ENCODE results near the gene TXNL4A.

Gene TXNL4A

DNA sequence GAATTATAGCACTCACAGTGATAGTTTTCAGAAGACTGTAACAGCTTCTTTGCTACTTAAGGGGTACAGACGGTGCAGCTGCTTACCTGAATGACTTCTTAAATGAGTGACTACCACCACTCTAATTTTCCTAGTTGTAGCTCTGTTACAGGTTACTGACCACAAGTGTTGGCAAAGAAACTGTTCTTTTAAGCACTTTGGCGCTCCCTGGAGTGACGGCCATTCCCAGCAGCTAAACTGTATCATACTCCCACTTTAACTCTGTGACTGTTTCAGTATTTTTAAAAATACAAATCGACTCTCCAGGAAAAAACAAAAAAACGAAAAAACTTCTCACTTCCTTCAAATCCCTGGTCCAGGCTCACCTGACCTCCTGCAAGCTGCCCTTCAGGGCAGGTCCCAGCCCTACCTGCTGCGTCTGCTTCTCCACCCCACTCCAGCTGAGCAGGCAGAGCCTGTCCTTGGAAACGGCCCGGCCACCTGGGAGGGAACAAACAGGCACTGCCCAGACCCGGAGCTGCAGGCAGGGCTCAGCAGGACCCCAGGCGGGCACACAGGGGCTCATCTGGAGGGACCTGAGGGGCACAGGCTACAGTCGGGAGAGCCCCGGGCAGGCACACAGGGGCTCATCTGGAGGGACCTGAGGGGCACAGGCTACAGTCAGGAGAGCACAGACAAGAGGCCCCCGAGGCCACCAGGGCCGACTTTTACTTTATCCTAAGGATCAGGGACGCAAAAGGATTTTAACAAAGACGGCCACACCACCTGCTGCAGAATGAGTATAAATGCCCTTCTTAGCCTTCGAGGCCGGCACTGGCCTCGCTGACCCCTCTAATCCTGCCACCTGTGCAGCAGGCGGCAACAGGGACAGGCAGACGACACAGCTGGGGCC lies 61.4 kb downstream of the TXNL4A start:
- H3K27ac ChIP-seq (ENCODE audit: low read length), result no peak overlapping the region
- H3K9me3 ChIP-seq (ENCODE audit: insufficient read depth, low read length, severe bottlenecking), result peaks cover 26% of the 10 kb centered on the region
- peaks cover 48% of the 10 kb centered on the region for H3K36me3 ChIP-seq (ENCODE audit: insufficient read depth, low read length)
- H3K27me3 ChIP-seq (ENCODE audit: insufficient read depth, low read length, poor library complexity), result no peaks in the 10 kb centered on the region
- H4K20me1 ChIP-seq (ENCODE audit: insufficient read depth, low read length), result peaks cover 14% of the 10 kb centered on the region; the same call in 1 of the 2 replicates
- H3K79me2 ChIP-seq (ENCODE audit: insufficient read depth, low read length), result peaks cover 45% of the 10 kb centered on the region
- no peak overlapping the region for H3K9ac ChIP-seq (ENCODE audit: low read depth, low read length)
- ATAC-seq (ENCODE audit: insufficient read depth, low read depth) (no peak), DNase-seq (no peak)
- no peak overlapping the region for H3K4me3 ChIP-seq (ENCODE audit: low read depth in 1 of 2, low read length in 2 of 2)
- H3K4me2 ChIP-seq (ENCODE audit: insufficient read depth, low read length), result no peak overlapping the region
- H2AFZ ChIP-seq (ENCODE audit: low read depth, low read length), result no peak overlapping the region
- no peaks in the 10 kb centered on the region for H3K4me1 ChIP-seq (ENCODE audit: insufficient read depth, low read length)
- TF ChIP-seq, protein P1, sequence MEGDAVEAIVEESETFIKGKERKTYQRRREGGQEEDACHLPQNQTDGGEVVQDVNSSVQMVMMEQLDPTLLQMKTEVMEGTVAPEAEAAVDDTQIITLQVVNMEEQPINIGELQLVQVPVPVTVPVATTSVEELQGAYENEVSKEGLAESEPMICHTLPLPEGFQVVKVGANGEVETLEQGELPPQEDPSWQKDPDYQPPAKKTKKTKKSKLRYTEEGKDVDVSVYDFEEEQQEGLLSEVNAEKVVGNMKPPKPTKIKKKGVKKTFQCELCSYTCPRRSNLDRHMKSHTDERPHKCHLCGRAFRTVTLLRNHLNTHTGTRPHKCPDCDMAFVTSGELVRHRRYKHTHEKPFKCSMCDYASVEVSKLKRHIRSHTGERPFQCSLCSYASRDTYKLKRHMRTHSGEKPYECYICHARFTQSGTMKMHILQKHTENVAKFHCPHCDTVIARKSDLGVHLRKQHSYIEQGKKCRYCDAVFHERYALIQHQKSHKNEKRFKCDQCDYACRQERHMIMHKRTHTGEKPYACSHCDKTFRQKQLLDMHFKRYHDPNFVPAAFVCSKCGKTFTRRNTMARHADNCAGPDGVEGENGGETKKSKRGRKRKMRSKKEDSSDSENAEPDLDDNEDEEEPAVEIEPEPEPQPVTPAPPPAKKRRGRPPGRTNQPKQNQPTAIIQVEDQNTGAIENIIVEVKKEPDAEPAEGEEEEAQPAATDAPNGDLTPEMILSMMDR (IDR thresholded peaks at IDR 0.05; ENCODE audit: borderline replicate concordance, extremely low read depth, low read length, poor library complexity, severe bottlenecking), result no peak
- no peak for TF ChIP-seq EZH2 (IDR thresholded peaks at IDR 0.05; ENCODE audit: borderline replicate concordance, low read depth, low read length, severe bottlenecking)

DNA sequence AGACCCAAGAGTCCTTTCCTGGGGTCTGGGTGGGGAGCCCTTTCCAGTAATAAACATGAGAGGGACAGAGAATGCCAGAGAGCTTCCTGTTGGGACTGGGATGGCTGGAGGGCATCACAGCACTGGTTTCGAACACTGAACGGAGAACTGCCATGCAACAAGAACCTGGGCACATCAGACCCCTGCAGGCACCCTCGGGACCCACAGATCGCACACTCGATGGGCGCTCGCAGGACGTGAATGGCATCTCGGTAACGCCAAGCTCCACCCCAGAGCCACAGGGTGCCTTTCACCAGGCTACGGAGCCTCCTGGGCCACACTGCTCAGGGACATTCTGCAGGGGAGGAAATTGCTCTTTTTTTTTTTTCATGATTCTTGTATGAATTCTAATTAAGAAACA lies 62.1 kb downstream of the TXNL4A start:
- ATAC-seq (ENCODE audit: insufficient read depth, low read depth) (no peak), DNase-seq (no peak)
- Histone ChIP-seq H3K79me2 (ENCODE audit: insufficient read depth, low read length) (peaks cover 40% of the 10 kb centered on the region), H3K4me2 (ENCODE audit: insufficient read depth, low read length) (no peak overlapping the region), H3K27ac (ENCODE audit: low read length) (no peak overlapping the region), H4K20me1 (ENCODE audit: insufficient read depth, low read length) (peaks cover 14% of the 10 kb centered on the region; the same call in 1 of the 2 replicates), H3K4me1 (ENCODE audit: insufficient read depth, low read length) (no peaks in the 10 kb centered on the region), H3K36me3 (ENCODE audit: insufficient read depth, low read length) (peaks cover 45% of the 10 kb centered on the region), H3K9me3 (ENCODE audit: insufficient read depth, low read length, severe bottlenecking) (peaks cover 22% of the 10 kb centered on the region), H2AFZ (ENCODE audit: low read depth, low read length) (no peak overlapping the region), H3K9ac (ENCODE audit: low read depth, low read length) (no peak overlapping the region), H3K4me3 (ENCODE audit: low read depth in 1 of 2, low read length in 2 of 2) (no peak overlapping the region), H3K27me3 (ENCODE audit: insufficient read depth, low read length, poor library complexity) (no peaks in the 10 kb centered on the region)
- TF ChIP-seq EZH2 (IDR thresholded peaks at IDR 0.05; ENCODE audit: borderline replicate concordance, low read depth, low read length, severe bottlenecking), result no peak
- TF ChIP-seq, protein P1 (IDR thresholded peaks at IDR 0.05; ENCODE audit: borderline replicate concordance, extremely low read depth, low read length, poor library complexity, severe bottlenecking), result no peak

DNA sequence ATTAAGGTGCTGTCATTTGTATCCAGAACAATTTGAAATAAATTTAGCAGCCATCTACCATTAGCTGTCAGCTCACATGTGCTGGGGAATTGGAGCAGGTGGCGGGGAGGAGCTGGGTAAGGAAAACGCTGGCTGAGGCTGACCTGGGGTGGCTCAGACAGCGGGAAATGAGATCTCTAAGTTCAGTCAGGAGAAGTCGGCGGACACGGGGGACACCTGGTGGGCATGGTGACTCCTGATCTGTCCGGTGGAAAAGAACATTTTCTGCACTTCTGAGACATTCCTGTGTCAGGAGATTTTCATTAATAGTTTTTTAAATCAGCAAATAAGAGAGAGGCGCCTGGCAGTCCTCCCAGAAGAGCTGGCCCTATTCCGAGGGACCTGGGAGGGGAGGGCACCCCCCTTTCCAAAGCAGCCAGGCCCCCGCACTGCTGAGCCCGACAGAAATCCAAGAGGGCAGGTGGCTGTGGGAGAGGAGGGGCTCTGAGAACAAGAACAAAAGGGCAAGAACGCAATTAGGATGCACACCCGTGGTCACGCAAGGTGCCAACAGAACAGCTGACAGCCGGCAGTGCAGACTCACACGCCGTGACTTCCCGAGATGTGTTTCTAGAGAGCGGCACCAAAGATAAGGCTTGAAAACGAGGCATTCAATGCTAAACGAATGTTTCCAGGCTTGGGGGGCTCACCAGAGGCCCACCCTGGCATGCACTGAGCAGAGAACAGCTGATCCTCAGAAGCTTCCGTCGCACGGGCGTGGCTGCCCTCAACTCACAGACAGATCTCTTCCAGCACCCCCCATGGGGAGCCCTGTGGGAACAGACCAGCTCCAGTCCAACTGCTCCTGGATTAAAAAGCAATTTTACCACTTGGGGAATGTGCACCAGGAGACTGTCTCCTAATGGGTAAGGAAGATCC lies 63.3 kb downstream of the TXNL4A start:
- Histone ChIP-seq H3K4me1 (ENCODE audit: insufficient read depth, low read length) (no peaks in the 10 kb centered on the region), H3K4me2 (ENCODE audit: insufficient read depth, low read length) (no peak overlapping the region), H3K27me3 (ENCODE audit: insufficient read depth, low read length, poor library complexity) (no peaks in the 10 kb centered on the region), H4K20me1 (ENCODE audit: insufficient read depth, low read length) (peaks cover 14% of the 10 kb centered on the region; the same call in 1 of the 2 replicates), H3K36me3 (ENCODE audit: insufficient read depth, low read length) (peaks cover 39% of the 10 kb centered on the region), H3K79me2 (ENCODE audit: insufficient read depth, low read length) (peaks cover 31% of the 10 kb centered on the region), H3K9me3 (ENCODE audit: insufficient read depth, low read length, severe bottlenecking) (peaks cover 11% of the 10 kb centered on the region), H3K4me3 (ENCODE audit: low read depth in 1 of 2, low read length in 2 of 2) (no peak overlapping the region), H3K9ac (ENCODE audit: low read depth, low read length) (no peak overlapping the region), H3K27ac (ENCODE audit: low read length) (no peak overlapping the region), H2AFZ (ENCODE audit: low read depth, low read length) (no peak overlapping the region)
- TF ChIP-seq EZH2 (IDR thresholded peaks at IDR 0.05; ENCODE audit: borderline replicate concordance, low read depth, low read length, severe bottlenecking), result no peak
- TF ChIP-seq, protein P1 (IDR thresholded peaks at IDR 0.05; ENCODE audit: borderline replicate concordance, extremely low read depth, low read length, poor library complexity, severe bottlenecking), result no peak
- ATAC-seq (ENCODE audit: insufficient read depth, low read depth) (no peak), DNase-seq (no peak)

Data from DND-41 (cell line).